GM18517 (cell line): ENCODE data around the gene MTRF1.

Experiments
- ATAC-seq: cut with Tn5 transposase; IDR thresholded peaks from one replicate; pipeline ENCODE4 v1.9.1; 2021; ENCODE audit warnings: mild to moderate bottlenecking, moderate library complexity; ENCODE audit not compliant: unreplicated experiment

MTRF1 gene, protein sequence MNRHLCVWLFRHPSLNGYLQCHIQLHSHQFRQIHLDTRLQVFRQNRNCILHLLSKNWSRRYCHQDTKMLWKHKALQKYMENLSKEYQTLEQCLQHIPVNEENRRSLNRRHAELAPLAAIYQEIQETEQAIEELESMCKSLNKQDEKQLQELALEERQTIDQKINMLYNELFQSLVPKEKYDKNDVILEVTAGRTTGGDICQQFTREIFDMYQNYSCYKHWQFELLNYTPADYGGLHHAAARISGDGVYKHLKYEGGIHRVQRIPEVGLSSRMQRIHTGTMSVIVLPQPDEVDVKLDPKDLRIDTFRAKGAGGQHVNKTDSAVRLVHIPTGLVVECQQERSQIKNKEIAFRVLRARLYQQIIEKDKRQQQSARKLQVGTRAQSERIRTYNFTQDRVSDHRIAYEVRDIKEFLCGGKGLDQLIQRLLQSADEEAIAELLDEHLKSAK

DNA sequence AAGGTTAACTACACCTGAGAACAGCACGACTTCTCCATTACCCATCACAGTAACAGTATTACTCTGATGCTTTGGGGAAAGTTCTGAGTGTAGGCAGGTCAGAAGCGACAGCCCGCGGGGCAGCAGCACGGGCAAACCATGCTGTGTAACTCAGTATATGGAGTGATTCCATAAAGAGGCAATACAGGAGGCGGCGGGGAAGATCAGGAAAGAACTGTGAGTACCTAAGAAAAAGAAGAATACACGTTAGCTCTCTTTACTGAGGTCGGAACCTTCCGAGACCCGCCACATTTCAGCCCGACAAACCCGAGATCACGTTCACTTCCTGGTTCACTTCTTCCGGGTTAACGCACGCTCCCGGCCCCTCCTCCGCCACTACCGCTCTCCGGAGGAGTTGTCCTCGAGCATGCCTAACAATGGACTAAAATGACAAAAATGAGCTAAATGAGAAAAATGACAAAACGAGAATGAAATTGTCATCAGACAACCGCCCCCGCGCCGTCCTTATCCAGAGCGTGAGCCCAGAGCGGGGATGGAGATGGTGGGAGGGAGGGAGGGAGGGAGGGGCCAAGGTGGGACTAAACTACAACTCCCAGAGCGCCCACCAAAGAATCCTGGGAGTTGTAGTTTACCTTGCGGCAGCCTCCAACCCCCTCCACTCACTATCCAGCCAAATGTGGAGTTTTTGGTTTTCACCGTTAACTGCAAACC is at the start of gene MTRF1:
Gene MTRF1, minus strand, starts transcription at position 316 of the 711 bp plus-strand sequence. CDS start 2,669 bp downstream, outside the sequence.
- peak; percentile 90 for ATAC-seq

DNA sequence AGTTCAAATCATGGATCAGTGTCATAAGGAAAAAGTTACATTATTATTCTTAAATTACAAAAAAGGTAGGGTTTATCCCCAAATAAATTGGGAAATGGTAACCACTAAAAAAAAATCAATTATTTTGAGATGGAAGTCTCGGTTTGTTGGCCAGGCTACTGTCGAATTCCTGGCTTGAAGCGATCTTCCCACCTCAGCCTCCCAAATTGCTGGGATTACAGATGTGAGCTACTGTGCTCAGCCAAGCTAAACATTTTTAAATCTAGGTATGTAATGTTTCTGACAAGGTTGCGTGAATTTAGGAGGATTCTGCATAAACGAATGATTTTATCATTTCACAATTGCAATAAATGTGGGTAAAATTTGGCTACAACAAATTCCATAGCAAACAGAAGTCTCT is 49.7 kb upstream of the MTRF1 start:
- ATAC-seq = no peak

DNA sequence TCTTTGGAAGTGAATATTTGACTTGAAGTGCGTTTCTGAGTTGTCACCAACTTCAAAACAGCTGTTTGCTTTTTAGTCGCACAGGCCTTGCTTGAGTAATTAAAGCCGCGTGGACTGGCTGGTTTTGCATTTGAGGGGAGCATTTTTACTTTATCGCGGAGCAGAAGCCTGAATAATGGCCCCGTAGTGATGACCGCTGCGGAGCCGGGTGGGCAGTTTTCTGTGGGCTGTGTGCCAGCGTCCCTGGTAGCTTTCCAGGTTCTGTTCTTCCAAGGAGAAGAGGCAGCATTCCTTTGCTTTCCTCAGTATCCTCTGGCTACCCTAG is 48.8 kb upstream of the MTRF1 start:
- peak; percentile 15 for ATAC-seq

DNA sequence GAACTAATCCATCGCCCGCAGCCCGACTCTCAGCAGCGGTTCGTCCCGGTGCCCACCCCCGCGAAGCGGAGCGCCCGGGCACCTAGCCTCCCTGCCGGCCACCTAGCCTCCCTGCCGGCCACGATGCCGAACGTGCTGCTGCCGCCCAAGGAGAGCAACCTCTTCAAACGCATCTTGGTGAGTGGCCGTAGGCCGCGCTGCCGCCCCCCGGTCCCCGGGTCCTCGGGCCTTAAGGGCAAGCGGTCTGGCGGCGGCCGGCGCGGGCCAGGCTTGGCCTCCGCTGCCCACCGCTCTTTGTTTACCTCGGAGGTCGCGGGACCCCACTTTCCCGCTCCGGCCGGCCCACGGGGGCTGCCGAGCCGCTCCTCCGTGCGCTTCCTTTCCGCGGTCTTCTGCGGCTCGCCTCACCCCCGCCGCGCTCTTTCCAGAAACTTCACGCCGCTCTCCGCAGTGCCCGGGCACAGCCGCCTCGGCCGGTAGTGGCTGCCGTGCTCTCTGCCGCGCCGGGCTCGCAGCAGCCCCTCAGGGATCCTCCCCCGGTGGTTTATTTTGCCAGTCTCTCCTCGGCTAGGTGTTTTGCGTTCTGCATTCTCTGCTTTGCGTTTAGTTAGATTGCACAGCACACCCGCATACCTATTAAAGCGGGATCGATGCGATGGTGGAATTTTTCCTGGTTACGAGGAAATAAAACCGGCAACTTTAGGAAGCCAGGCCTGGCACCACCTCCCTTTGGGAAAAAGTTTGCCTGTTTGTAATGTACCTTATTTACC is 48.2 kb upstream of the MTRF1 start:
- peak; percentile 45 for ATAC-seq

DNA sequence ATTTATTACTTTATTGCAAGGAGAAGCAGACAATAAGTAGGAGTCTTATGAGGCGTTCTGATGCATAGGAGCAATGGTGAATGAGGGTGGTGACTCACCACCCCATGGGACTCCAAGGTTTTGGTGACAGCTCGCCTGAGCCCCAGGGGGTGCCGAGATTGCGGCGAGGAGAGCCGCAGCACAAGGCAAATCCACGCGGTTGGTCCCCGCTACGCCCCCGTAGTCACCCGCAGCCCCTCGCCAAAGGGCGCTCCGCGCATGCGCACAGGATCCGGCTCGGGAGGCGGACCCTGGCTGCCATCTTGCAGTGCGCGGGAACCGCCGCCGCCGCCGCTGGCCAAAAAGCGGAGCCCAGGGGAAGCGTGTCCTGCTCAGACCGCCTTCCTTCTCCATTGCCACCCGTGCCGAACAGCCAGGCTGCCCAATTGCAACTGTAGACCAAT is 47.6 kb upstream of the MTRF1 start, which contains the start of gene NAA16:
Gene NAA16, plus strand, starts transcription at position 305 of the 443 bp plus-strand sequence. CDS start 262 bp downstream, outside the sequence.
- ATAC-seq = peak; percentile 53

DNA sequence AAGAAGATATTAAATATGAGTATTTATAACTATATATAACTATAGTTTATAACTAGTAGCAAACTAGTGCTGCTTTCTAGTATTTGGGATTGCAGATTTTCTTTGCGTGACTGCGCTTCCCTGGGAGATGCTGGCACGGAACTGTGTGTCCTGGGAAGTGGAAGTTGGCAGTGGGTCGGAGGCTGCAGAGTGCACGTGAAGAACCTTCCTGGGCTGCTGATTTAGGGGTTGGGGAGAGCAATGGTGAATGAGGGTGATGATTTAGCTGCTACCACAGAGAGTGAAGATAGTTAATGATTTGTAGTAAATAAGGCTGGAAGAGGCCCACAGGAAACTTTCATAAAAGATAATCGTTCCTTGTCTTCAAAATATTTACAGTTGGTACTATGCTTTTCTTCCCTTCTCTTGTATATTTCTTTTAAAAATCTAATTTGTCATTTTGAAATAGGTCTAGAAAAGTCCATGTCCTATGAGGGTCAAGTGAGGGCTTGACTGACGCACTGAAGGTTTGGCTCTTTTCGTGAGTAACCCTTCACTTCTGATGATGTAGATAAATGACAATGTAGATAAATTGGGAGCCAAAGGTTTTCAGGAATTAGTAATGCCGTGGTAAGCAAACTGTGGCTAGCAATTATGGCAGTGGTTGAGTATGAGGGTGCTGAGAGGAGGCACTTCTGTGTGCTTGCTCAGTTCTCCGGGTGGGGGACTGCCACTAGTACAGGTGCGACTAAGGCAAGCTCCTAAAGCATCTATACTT is 44.7 kb upstream of the MTRF1 start:
- no peak for ATAC-seq

DNA sequence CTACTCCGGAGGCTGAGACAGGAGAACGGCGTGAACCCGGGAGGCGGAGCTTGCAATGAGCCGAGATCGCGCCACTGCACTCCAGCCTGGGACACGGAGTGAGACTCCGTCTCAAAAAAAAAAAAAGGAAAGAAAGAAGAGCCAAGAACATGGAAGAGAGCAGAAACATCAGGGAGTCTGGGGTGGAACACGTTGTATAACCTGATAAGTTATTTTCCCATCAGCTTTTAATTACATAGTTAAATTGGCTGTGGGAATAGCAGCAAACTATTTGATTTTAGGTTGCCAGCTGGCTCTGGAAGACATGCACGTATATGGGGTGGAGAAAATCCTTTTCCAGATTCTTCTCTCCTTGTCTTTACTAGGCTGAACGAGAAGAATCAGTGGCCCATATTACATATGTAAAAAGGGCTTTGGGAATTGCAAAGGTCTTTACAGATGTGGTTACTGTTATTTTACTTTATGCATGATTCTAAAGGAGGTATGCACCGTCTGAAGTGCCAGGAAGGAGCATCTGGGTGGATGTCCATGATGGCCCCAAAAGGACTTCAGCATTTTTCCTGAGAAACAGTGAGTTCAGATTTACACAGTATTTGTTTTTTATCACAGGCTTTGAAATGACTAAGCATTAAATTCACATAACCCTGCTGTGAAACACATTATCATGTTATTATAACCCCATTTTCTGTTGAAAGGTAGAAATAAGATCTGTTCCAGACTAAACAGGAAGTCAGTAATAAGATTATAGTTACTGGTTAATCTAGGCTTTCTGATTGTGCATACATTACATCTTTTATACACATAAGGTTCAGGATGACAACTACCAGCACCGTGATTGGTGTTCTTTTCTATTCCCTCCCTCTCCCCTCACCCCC is 43.1 kb upstream of the MTRF1 start:
- ATAC-seq = no peak

DNA sequence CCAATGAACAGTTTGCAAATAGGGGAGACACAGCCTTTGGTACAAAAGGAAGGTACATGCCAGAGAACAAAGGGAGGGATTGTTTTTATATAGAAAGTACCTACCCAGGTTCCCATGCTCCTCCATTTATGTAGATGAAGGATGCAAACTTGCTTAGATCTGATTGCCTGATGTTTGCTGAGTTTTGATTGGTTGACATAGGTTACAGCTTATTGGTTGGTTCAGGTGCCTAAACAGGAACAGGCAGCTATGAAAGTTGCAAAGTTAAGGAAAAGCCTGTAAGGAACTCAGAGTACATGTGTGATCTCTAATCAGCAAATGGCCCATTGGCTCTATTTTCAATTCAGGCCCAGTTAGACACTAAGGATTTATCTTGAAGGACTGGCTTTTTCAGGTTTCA is 41.2 kb upstream of the MTRF1 start:
- ATAC-seq = no peak

DNA sequence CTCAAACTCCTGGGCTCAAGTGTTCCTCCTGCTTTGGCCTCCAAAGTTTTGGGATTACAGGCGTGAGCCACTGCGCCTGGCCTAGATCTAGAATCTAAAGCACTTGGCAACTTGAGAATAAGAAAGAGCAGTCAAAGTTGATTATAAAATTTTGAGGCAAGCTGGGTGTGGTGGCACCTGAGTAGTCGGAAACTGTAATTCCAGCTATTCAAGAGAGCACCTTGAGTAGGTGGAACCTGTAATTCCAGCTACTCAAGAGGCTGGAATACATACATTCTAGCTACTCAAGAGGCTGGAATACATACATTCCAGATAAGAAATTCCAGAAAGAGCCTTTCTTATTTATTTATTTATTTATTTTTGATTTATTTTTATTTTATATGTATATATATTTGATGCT is 39.4 kb upstream of the MTRF1 start:
- ATAC-seq = no peak

DNA sequence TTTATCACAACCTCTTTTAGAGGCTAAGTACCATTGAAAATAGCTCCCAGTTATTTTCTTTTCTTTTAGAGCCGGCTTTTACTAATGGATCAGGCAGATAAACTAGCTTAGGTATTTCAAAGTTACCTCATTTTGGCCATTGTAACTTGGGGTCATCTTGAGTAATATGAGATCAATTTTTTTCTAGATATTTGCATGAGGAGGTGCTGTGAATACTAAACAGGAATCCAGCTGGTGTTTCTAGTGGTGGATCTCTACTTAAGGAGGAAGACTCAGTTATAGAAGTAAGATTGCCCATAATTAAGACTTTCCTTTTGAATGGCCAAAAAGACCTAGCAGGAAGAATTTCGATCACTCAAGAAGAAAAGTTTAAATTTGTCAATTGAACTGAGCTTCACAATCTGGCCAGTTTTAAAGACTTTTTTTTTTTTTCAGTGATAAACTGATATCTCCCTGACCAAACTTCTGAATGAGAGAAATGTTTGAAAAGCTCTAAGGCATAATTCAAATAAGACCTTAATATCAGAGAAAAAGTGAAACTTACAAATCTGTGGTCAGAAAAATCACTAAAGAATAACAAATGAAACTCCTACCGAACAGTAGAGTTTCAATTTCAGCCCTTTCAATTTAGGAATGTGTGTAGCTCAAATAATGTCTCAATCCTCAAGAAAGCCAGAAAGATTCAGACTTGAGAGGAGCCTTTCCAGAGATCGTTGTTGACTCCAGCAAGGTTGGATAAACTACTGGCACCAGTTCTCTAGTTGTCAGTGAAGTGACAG is 36.1 kb upstream of the MTRF1 start:
- peak; percentile 64 for ATAC-seq

DNA sequence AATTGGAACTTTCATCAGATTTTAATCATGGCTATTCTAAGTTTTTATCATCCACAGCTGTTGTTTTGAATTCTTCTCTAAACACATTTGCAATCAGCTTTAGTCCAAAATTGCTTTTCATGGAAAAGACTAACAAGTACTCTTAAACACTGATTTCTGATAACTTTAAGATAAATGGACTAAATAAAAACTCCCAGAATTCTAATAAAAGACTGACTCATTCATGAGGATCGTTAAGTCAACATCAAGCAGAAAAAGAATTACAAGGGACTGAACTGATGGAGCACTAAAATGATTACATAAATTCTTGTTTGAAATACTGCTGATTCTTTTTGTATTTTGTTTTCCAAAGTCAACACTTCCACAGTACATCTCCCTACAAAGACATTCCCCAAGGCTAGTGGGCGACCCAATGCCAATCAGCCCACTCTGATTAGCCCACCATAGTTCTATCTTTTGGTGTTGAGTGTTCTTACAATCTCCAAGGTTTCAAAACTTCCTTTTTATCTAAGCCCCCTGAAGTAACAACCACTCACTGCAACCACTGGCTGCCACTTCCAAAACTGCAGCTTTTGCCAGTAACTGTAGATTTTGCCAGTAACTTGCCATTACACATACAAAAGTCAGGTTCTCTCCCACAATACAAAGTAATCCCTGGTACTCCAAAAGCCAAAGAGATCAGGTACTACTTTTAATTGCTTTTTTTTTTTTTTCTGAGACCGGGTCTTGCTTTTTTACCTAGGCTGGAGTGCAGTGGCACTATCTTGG is 33.7 kb upstream of the MTRF1 start:
- ATAC-seq = no peak

DNA sequence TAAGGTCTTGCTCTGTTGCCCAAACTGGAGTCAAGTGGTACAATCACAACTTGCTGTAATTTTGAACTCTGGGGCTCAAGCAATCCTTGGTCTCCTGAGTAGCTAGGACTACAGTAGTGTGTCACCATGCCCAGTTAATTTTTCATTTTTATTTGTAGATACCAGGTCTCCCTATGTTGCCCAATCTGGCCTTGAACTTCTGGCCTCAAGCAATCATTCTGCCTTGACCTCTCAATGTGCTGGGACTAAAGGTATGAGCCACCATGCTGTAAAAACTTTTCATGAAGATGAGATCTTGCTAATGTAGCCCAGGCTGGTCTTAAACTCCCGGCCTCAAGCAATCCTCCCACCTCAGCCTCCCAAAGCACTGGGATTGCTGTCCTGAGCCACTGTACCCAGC is 32.6 kb upstream of the MTRF1 start:
- ATAC-seq = no peak

DNA sequence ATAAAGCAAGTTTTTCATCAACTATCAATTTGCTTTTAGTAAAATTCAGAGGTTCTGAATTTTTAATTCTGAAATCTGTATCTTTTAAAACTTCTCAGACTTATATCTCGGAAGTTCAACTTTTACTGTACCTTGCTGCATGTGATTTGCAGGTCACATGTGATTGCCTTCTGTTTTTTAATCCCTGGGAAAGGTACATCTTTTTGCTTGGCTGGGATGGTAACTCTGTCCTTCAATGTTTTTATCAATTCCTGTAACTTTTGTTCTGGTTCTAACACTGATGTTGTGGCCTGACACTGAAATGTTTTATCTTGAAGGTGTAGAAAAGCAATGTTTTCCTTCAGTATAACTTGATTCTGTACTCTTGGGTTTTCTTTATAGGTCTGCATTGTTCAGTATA is 31.5 kb upstream of the MTRF1 start:
- ATAC-seq = no peak

DNA sequence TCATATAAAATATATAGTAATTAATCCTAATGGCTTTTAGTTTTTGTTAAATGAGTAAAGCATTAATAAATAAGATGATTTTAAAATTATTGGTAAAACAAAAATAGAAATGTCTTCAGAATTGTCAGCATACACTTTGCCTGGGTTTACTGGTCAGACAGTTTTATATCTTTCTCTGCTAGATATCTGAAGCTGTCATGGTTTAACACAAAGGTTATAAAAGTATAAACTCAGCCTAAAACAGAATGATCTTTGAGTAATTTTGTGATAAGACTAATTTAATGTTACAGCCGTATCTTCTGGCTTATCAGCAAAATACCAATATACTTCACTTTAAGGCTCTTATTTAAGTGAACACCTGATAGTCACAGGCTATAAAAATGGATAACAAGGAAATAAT is 29.9 kb upstream of the MTRF1 start:
- no peak for ATAC-seq

DNA sequence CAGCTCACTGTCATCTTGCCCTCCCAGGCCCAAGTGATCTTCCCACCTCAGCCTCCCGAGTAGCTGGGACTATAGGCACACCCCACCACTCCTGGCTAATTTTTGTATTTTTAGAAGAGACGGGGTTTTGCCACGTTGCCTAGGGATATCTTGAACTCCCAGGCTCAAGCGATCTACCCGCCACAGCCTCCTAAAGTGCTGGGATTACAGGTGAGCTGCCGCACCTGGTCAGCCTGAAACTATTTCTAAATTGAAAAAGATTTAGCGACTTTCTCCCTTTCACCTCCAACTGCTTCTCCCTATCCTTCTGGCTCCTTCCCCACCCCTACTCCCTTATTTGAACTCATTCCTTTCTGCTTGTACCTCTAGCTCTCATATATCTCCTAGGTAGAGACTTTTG is 27.9 kb upstream of the MTRF1 start:
- ATAC-seq = no peak

DNA sequence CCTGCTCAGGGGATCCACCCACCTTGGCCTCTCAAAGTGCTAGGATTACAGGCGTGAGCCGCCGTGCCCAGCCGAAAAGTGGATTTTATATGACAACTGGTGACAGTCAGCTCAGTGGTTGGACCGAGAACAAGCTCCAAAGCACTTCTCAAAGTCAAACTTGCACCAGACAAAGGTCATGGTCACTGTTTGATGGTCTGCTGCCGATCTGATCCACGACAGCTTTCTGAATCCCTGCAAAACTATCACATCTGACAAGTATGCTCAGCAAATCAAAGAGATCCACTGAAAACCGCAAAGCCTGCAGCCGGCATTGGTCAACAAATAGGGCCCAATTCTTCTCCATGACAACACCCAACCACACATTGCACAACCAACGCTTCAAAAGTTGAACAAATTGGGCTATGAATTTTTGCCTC is 26.1 kb upstream of the MTRF1 start:
- no peak for ATAC-seq

DNA sequence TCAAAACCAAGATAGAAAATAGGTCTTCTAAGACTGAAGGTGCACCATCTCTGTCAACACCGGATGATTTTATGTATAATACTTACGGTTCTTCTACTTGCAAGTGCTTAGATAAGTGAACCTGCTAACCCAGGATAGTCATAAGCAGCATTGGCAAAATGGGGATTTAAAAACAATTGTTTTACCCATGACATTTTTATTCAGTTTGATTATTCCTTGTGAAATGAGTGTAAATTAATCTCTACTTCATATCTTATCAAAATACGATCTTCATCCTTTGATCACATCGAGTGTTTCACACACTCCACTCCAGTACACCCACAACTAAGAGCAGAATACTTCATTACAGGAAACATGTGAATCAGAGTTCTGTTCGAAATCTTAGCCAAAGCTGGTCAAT is 23.0 kb upstream of the MTRF1 start:
- ATAC-seq = no peak
